K562 (cell line): ENCODE results near the gene LENEP. TPM values are rescaled to one million over a fixed set of nuclear protein-coding genes. Genes with fewer than 3 reads are reported as not detected.

ENCODE experiments used
- CEBPZ ChIP-seq: fragments of 150-350 bp; IDR thresholded peaks from 2 replicates; pipeline ENCODE4 v1.6.1; 2014; ENCODE audit warnings: low read depth, mild to moderate bottlenecking, low read length, borderline replicate concordance
- FOXP4 ChIP-seq: sonication (generic); formaldehyde crosslinking; IDR thresholded peaks from 2 replicates; pipeline ENCODE4 v1.8.0; 2022; ENCODE audit warnings: mild to moderate bottlenecking, missing genetic modification reagents, borderline replicate concordance
- HBP1 ChIP-seq: fragments of 450-650 bp; formaldehyde crosslinking; IDR thresholded peaks from 2 replicates; pipeline ENCODE4 v1.4.0; 2022; ENCODE audit warnings: missing genetic modification characterization
- HLTF ChIP-seq: fragments of 450-650 bp; IDR thresholded peaks from 2 replicates; pipeline ENCODE4 v1.6.1; 2016
- REST ChIP-seq, 2 experiments: fragments of 450-650 bp; formaldehyde crosslinking in 1 of 2; IDR thresholded peaks; 2 replicates each; pipeline versions ENCODE4 v1.4.0 to v1.6.1; 2014 to 2020; ENCODE audit warnings: mild to moderate bottlenecking in 2 of 2, borderline replicate concordance in 1 of 2, low read depth in 1 of 2
- UBTF ChIP-seq, 2 experiments: IDR thresholded peaks; 2 replicates each; pipeline ENCODE4 v1.6.1; 2012; ENCODE audit warnings: improper control_type of control experiment in 2 of 2, low read depth in 2 of 2, low read length in 2 of 2, borderline replicate concordance in 1 of 2
- ZNF354B ChIP-seq: fragments of 250-450 bp; sonication (Bioruptor Pico); IDR thresholded peaks from 2 replicates; pipeline ENCODE4 v1.4.0; 2020
- polyA plus RNA-seq, 8 experiments: library from polyadenylated mRNA; depleted of rRNA in 4 of 8; stranded (reverse) in 5 of 8; unstranded in 3 of 8; fragments of >200 nt; fragmentation: Nextera tagmentation in 2 of 8; fragmentation: Illumina TruSeq in 1 of 8; extraction: Ambion mirVana in 2 of 8; extraction: Trizol in 1 of 8; gene quantifications; 2 replicates each; pipeline versions ENCODE4 v1.2.1 to v1.2.3, GENCODE V29; 2011 to 2014; ENCODE audit warnings: inconsistent platforms in 1 of 8, missing spikeins in 1 of 8
- total RNA-seq, 7 experiments: library from RNA; depleted of rRNA in 6 of 7; stranded (reverse); fragments of >200 nt in 6 of 7; fragmentation: Illumina TruSeq in 2 of 7; extraction: Trizol in 2 of 7; gene quantifications; 2 replicates each; pipeline versions ENCODE4 v1.2.1 to v1.2.3, GENCODE V29; 2011 to 2021; ENCODE audit warnings: low replicate concordance in 1 of 7

Gene LENEP
- total and polyA plus RNA-seq, 9 of the 15 experiments (the other 6 are each of a cell fraction or from before 2014, with no cell fraction given): 0.23 to 0.87 (median 0.67) TPM; not detected in 5

- TF ChIP-seq UBTF (IDR thresholded peaks at IDR 0.05; ENCODE audit: borderline replicate concordance in 1 of 2, low read depth in 2 of 2, low read length in 2 of 2) (peak; percentile 22 to 86; a peak in 3 of 4 replicates), REST (IDR thresholded peaks at IDR 0.05; ENCODE audit: borderline replicate concordance) (peak; percentile 85), REST (CRISPR knock-in tag; IDR thresholded peaks at IDR 0.05; ENCODE audit: low read depth) (no peak; the same call in 1 of the 2 replicates), CEBPZ (no peak), HLTF (peak; percentile 73; the same call in 1 of the 2 replicates), ZNF354B (CRISPR knock-in tag) (no peak), HBP1 (CRISPR knock-in tag) (peak; percentile 11; the same call in 1 of the 2 replicates), FOXP4 (CRISPR knock-in tag) (no peak)
Measured at GRCh38 chr1:155000726-155001424, 7.5 kb downstream of the LENEP start (continued).
